ENCODE measurements around the gene SLC35A4.
A peak's percentile ranks its signal among the peaks of the same experiment; 100 is the strongest.

Gene SLC35A4

GRCh38 chr5:140564196-140565023, at the start of gene SLC35A4, which contains the start of gene APBB3:
TSS of gene SLC35A4 (plus strand) at chr5:140564828. CDS start at chr5:140567170, 2,342 bp downstream.
TSS of gene APBB3 (minus strand) at chr5:140564598. CDS start at chr5:140564245, 353 bp downstream.
- peak; percentile 98 for DNase-seq

GRCh38 chr5:140524003-140524402, 40.6 kb upstream of the SLC35A4 start:
- no peak for DNase-seq

GRCh38 chr5:140540227-140540626, 24.4 kb upstream of the SLC35A4 start:
- no peak for DNase-seq

GRCh38 chr5:140542972-140543371, 21.7 kb upstream of the SLC35A4 start:
- no peak for DNase-seq

- DNase-seq: no peak
Observed at GRCh38 chr5:140544986-140545385, 19.6 kb upstream of the SLC35A4 start.

GRCh38 chr5:140545606-140546005, 19.0 kb upstream of the SLC35A4 start:
- no peak for DNase-seq

GRCh38 chr5:140546851-140547507, 17.6 kb upstream of the SLC35A4 start:
- DNase-seq: no peak

GRCh38 chr5:140547508-140548299, 16.9 kb upstream of the SLC35A4 start, which contains the start of gene EIF4EBP3:
TSS of gene EIF4EBP3 (plus strand) at chr5:140547662. CDS start at chr5:140547738, 76 bp downstream.
- DNase-seq: peak; percentile 93

- no peak for DNase-seq
Observed at GRCh38 chr5:140548300-140548688, 16.3 kb upstream of the SLC35A4 start.

- DNase-seq: no peak
Observed at GRCh38 chr5:140548791-140549190, 15.8 kb upstream of the SLC35A4 start.

GRCh38 chr5:140549237-140550144, 15.1 kb upstream of the SLC35A4 start:
- DNase-seq: no peak

- no peak for DNase-seq
Observed at GRCh38 chr5:140550147-140551079, 14.2 kb upstream of the SLC35A4 start.

- no peak for DNase-seq
Observed at GRCh38 chr5:140551872-140552271, 12.8 kb upstream of the SLC35A4 start.

- no peak for DNase-seq
Observed at GRCh38 chr5:140553657-140554056, 11.0 kb upstream of the SLC35A4 start.

- no peak for DNase-seq
Observed at GRCh38 chr5:140554454-140554853, 10.2 kb upstream of the SLC35A4 start.

- no peak for DNase-seq
Observed at GRCh38 chr5:140555747-140556312, 8.8 kb upstream of the SLC35A4 start.

GRCh38 chr5:140556438-140556837, 8.2 kb upstream of the SLC35A4 start:
- DNase-seq: no peak

- peak; percentile 83 for DNase-seq
Observed at GRCh38 chr5:140557136-140557805, 7.4 kb upstream of the SLC35A4 start, which contains the start of gene SRA1. TSS of gene SRA1 (minus strand) at chr5:140557473. CDS start at chr5:140557452, 21 bp downstream.

GRCh38 chr5:140557965-140558364, 6.7 kb upstream of the SLC35A4 start:
- DNase-seq: no peak

- DNase-seq: no peak
Observed at GRCh38 chr5:140558542-140558941, 6.1 kb upstream of the SLC35A4 start.
